Activated CD8-positive, alpha-beta memory T cell treated with anti-CD3 and anti-CD28 coated beads, Interleukin-2, amount 10 ng/mL, durations not matched to agents 7 days and 5 days (primary cell): ENCODE data around the gene LBH. TPM values are rescaled to one million over a fixed set of nuclear protein-coding genes. Genes with fewer than 3 reads are reported as not detected.
A peak's percentile ranks its signal among the peaks of the same experiment; 100 is the strongest.
"Not testable (repeated sequence)": the region's sequence is repeated elsewhere in the genome, so short reads cannot be mapped to it uniquely, and the experiment has no call there.

Experiments
- ATAC-seq: fragments of 150-1000 bp; cut with Tn5 transposase; one replicate; pipeline ENCODE4 v1.10.0; 2021; ENCODE audit warnings: moderate library complexity
- CTCF ChIA-PET: fragments of 350-600 bp; sonication (Branson Sonifier 250); formaldehyde crosslinking; loops from one replicate; lab custom pipeline; 2021; ENCODE audit warnings: antibody characterized with exemption; lab: Charles Lee
- DNase-seq: peaks from one replicate; pipeline ENCODE4 v3.0.0-alpha.2; 2020
- H3K27ac Mint-ChIP-seq: one replicate; pipeline ENCODE4 v1.8.0; 2021; ENCODE audit warnings: mild to moderate bottlenecking, mixed read lengths
- H3K27me3 Mint-ChIP-seq: one replicate; pipeline ENCODE4 v1.8.0; 2021; ENCODE audit warnings: mixed read lengths
- H3K36me3 Mint-ChIP-seq: one replicate; pipeline ENCODE4 v1.8.0; 2021; ENCODE audit warnings: mild to moderate bottlenecking, mixed read lengths
- H3K4me1 Mint-ChIP-seq: one replicate; pipeline ENCODE4 v1.8.0; 2021; ENCODE audit warnings: mixed read lengths
- H3K4me3 Mint-ChIP-seq: one replicate; pipeline ENCODE4 v1.8.0; 2021; ENCODE audit warnings: mild to moderate bottlenecking, moderate library complexity, mixed read lengths
- H3K9me3 Mint-ChIP-seq: one replicate; pipeline ENCODE4 v1.8.0; 2022; ENCODE audit warnings: low read depth, mixed read lengths
- total RNA-seq, 2 experiments: library from RNA; stranded (reverse); gene quantifications; one replicate each; pipeline ENCODE4 v1.2.3, GENCODE V29; 2021

Gene LBH
- total RNA-seq, 2 experiments from 2014 or later, result 68.5 to 71.5 TPM

GRCh38 chr2:30267161-30267975 lies 36.0 kb downstream of the LBH start:
- Mint-ChIP-seq H3K9me3 (peaks cover 6% of the 10 kb centered on the region), H3K27me3 (no peaks in the 10 kb centered on the region), H3K4me1 (peaks cover 43% of the 10 kb centered on the region), H3K4me3 (peak overlapping the region; percentile 75), H3K27ac (peak overlapping the region; percentile 95), H3K36me3 (peaks cover 19% of the 10 kb centered on the region)
- DNase-seq (peak; percentile 84), ATAC-seq (peak; percentile 74)
- CTCF ChIA-PET, result interaction anchor here (0.8 to 2.5 kb wide), 8 partner anchors 10 to 444 kb away, joined by 3 to 13 read pairs (median 6); no protein-coding TSS in a partner anchor

- H3K4me3 Mint-ChIP-seq, result no peak overlapping the region
- peak overlapping the region; percentile 71 for H3K27ac Mint-ChIP-seq
- H3K4me1 Mint-ChIP-seq, result peaks cover 42% of the 10 kb centered on the region
- peaks cover 10% of the 10 kb centered on the region for H3K36me3 Mint-ChIP-seq
- ATAC-seq (no peak), DNase-seq (no peak)
- H3K9me3 Mint-ChIP-seq, result peaks cover 2% of the 10 kb centered on the region
- CTCF ChIA-PET, result interaction anchor here (1.7 to 2.5 kb wide), 4 partner anchors 34 to 443 kb away, joined by 6 to 7 read pairs (median 6); no protein-coding TSS in a partner anchor
- no peaks in the 10 kb centered on the region for H3K27me3 Mint-ChIP-seq
These were observed 37.0 kb downstream of the LBH start for GRCh38 chr2:30268296-30268871.

GRCh38 chr2:30269114-30269770 lies 37.9 kb downstream of the LBH start:
- not testable (repeated sequence) for H3K4me3 Mint-ChIP-seq

GRCh38 chr2:30269771-30270145 lies 38.4 kb downstream of the LBH start:
- peaks cover 39% of the 10 kb centered on the region for H3K4me1 Mint-ChIP-seq
- H3K27ac Mint-ChIP-seq, result no peak overlapping the region
- CTCF ChIA-PET, result no interaction called here

More at GRCh38 chr2:30269114-30269770, 37.9 kb downstream of the LBH start:
- CTCF ChIA-PET, result interaction anchor here (2.5 kb wide), 1 partner anchor 66 kb away, joined by 7 read pairs; no protein-coding TSS in a partner anchor
- not testable (repeated sequence) for H3K27ac Mint-ChIP-seq, H3K9me3 Mint-ChIP-seq, ATAC-seq, H3K27me3 Mint-ChIP-seq, H3K36me3 Mint-ChIP-seq, DNase-seq
- peaks cover 43% of the 10 kb centered on the region for H3K4me1 Mint-ChIP-seq

GRCh38 chr2:30270166-30270565 lies 38.8 kb downstream of the LBH start:
- CTCF ChIA-PET, result no interaction called here
- ATAC-seq, result no peak
- peaks cover 1% of the 10 kb centered on the region for H3K36me3 Mint-ChIP-seq
- H3K9me3 Mint-ChIP-seq, result no peaks in the 10 kb centered on the region
- H3K27me3 Mint-ChIP-seq, result no peaks in the 10 kb centered on the region
- no peak overlapping the region for H3K27ac Mint-ChIP-seq
- DNase-seq, result no peak
- H3K4me1 Mint-ChIP-seq, result peaks cover 39% of the 10 kb centered on the region
- H3K4me3 Mint-ChIP-seq, result no peak overlapping the region

More at GRCh38 chr2:30269771-30270145, 38.4 kb downstream of the LBH start:
- H3K27me3 Mint-ChIP-seq, result no peaks in the 10 kb centered on the region
- ATAC-seq (no peak), DNase-seq (no peak)
- no peaks in the 10 kb centered on the region for H3K9me3 Mint-ChIP-seq
- H3K4me3 Mint-ChIP-seq, result no peak overlapping the region
- H3K36me3 Mint-ChIP-seq, result peaks cover 2% of the 10 kb centered on the region

GRCh38 chr2:30271301-30271700 lies 40.0 kb downstream of the LBH start:
- H3K4me1 Mint-ChIP-seq, result peaks cover 28% of the 10 kb centered on the region
- no peak overlapping the region for H3K27ac Mint-ChIP-seq
- no peak for ATAC-seq

GRCh38 chr2:30272286-30272685 lies 41.0 kb downstream of the LBH start:
- Mint-ChIP-seq H3K9me3 (no peaks in the 10 kb centered on the region), H3K27ac (no peak overlapping the region), H3K36me3 (no peaks in the 10 kb centered on the region), H3K4me1 (peaks cover 24% of the 10 kb centered on the region), H3K27me3 (no peaks in the 10 kb centered on the region), H3K4me3 (no peak overlapping the region)
- no peak for DNase-seq
- ATAC-seq, result no peak
- CTCF ChIA-PET, result no interaction called here

More at GRCh38 chr2:30271301-30271700, 40.0 kb downstream of the LBH start:
- Mint-ChIP-seq H3K36me3 (no peaks in the 10 kb centered on the region), H3K9me3 (no peaks in the 10 kb centered on the region), H3K27me3 (no peaks in the 10 kb centered on the region), H3K4me3 (no peak overlapping the region)
- CTCF ChIA-PET, result no interaction called here
- DNase-seq, result no peak

- H3K4me1 Mint-ChIP-seq, result peaks cover 20% of the 10 kb centered on the region
- no peaks in the 10 kb centered on the region for H3K9me3 Mint-ChIP-seq
- no peaks in the 10 kb centered on the region for H3K36me3 Mint-ChIP-seq
- no peaks in the 10 kb centered on the region for H3K27me3 Mint-ChIP-seq
- DNase-seq, result no peak
- CTCF ChIA-PET, result interaction anchor here (1.0 to 1.6 kb wide), 2 partner anchors 14 to 35 kb away, joined by 3 read pairs; no protein-coding TSS in a partner anchor
- no peak overlapping the region for H3K27ac Mint-ChIP-seq
- H3K4me3 Mint-ChIP-seq, result no peak overlapping the region
- ATAC-seq, result no peak
These were observed 41.6 kb downstream of the LBH start for GRCh38 chr2:30272761-30273573.

GRCh38 chr2:30273574-30273929 lies 42.2 kb downstream of the LBH start:
- ATAC-seq, result no peak
- H3K27ac Mint-ChIP-seq, result no peak overlapping the region
- peaks cover 18% of the 10 kb centered on the region for H3K4me1 Mint-ChIP-seq
- no peak for DNase-seq
- H3K36me3 Mint-ChIP-seq, result no peaks in the 10 kb centered on the region
- H3K27me3 Mint-ChIP-seq, result no peaks in the 10 kb centered on the region
- no peaks in the 10 kb centered on the region for H3K9me3 Mint-ChIP-seq
- no peak overlapping the region for H3K4me3 Mint-ChIP-seq
- CTCF ChIA-PET, result interaction anchor here (1.0 to 1.6 kb wide), 2 partner anchors 14 to 36 kb away, joined by 3 read pairs; no protein-coding TSS in a partner anchor

- H3K36me3 Mint-ChIP-seq, result no peaks in the 10 kb centered on the region
- no peaks in the 10 kb centered on the region for H3K27me3 Mint-ChIP-seq
- H3K4me3 Mint-ChIP-seq, result no peak overlapping the region
- CTCF ChIA-PET, result no interaction called here
- ATAC-seq, result no peak
- peaks cover 20% of the 10 kb centered on the region for H3K4me1 Mint-ChIP-seq
- no peak for DNase-seq
- no peak overlapping the region for H3K27ac Mint-ChIP-seq
- H3K9me3 Mint-ChIP-seq, result no peaks in the 10 kb centered on the region
These were observed 43.9 kb downstream of the LBH start for GRCh38 chr2:30275256-30275655.

GRCh38 chr2:30276455-30276911 lies 45.1 kb downstream of the LBH start:
- Mint-ChIP-seq H3K4me3 (no peak overlapping the region), H3K27me3 (no peaks in the 10 kb centered on the region), H3K9me3 (no peaks in the 10 kb centered on the region), H3K27ac (no peak overlapping the region), H3K36me3 (no peaks in the 10 kb centered on the region), H3K4me1 (peaks cover 18% of the 10 kb centered on the region)
- ATAC-seq, result no peak
- DNase-seq, result no peak
- CTCF ChIA-PET, result interaction anchor here (0.7 to 1.5 kb wide), 2 partner anchors 9 to 435 kb away, joined by 3 read pairs; no protein-coding TSS in a partner anchor

- peaks cover 18% of the 10 kb centered on the region for H3K4me1 Mint-ChIP-seq
- H3K27me3 Mint-ChIP-seq, result no peaks in the 10 kb centered on the region
- H3K27ac Mint-ChIP-seq, result no peak overlapping the region
- DNase-seq (no peak), ATAC-seq (no peak)
- CTCF ChIA-PET, result interaction anchor here (0.6 to 1.5 kb wide), 2 partner anchors 11 to 123 kb away, joined by 3 read pairs; no protein-coding TSS in a partner anchor
- no peaks in the 10 kb centered on the region for H3K36me3 Mint-ChIP-seq
- no peak overlapping the region for H3K4me3 Mint-ChIP-seq
- no peaks in the 10 kb centered on the region for H3K9me3 Mint-ChIP-seq
These were observed 46.2 kb downstream of the LBH start for GRCh38 chr2:30277582-30277981.
